HG02678 (cell line): ENCODE results near the gene CLDND1.
"Not testable (repeated sequence)": the region's sequence is repeated elsewhere in the genome, so short reads cannot be mapped to it uniquely, and the experiment has no call there.

Experiments used
- ATAC-seq: cut with Tn5 transposase; IDR thresholded peaks from one replicate; pipeline ENCODE4 v1.9.1; 2021; ENCODE audit warnings: mild to moderate bottlenecking, moderate library complexity; ENCODE audit not compliant: unreplicated experiment

CLDND1 gene

DNA sequence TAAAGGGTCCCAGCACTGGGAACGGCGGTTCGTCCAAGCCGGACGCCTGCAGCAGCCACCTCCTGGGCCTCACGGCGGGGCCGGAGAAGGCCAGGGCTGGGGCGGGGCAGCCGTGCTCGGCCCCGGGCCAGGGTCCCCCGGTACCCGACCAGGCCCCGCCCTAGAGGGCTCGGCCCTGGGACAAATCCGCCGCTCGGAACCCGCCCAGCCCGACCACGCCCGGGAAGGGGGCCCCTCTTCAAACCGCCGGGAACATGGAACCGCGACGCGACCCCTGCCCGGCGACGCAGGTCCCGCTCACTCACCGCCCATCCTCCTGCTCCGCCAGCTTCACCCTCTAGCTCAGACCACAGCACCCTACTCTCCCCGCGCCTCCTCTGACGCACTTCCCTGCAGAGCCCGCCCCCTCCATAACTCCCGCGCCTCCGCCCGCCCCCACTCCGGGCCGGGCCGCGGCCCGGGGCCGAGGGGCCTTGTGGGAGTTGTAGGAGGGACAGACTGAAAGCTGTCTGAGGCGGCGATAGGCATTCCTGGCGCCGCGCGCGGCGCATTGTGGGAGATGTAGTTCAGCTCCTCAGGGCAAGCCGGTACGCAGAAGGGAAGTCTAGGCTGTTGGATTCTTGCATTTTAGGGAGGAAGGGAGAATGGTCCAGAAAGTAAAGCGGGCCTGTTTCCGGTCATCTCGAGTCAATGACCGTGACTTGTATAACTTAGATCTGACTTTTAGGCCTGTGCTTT, at the start of gene CLDND1:
TSS of gene CLDND1 (minus strand) at position 359 of the 738 bp plus-strand sequence. CDS start 1,478 bp downstream, outside the sequence.
- ATAC-seq, result peak; percentile 86

DNA sequence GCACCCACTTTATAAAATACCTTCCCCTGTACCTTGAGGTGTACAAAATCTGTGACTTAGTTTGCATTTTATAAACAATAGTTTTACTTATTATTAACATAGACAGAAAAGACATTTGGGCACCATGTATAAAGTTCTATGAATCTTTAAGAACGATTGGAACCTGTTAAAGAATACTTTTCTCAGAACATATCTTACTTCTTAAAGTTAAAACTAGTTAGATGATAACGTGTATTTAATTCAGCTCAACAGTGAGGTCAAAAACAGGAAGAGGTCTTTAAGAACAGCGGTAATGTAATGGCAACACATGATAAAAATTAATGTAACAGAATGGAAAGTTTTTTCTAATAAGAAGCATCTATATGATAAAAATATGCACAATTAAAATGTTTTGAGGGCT, 45.7 kb upstream of the CLDND1 start:
- no peak for ATAC-seq

DNA sequence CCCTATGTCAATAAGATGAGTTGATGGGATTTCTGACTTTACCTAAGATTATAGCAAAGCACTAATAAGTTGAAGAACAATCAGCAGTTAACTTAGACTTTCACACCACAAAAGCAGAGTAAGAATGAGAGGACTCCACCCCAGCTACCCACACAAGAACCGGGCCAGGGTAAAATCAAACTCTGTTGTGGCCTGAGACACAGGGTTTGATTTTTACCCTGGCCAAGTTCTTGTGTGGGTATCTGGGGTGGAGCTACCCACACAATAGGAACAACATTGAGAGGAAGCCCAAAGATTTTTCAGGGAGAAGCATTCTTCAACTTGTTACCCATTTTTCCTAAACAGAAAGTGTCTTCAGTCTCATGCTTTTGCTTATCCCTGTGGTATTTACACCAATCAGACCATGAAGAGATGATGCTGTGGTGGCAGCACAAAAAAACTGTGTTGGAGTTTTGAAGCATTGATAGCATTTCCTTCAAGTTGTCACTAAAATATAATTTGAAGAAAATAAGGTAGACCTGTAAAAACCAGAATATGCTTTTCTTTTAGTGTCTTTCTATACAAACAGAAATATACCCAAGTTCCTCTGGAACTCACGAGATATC, 45.1 kb upstream of the CLDND1 start:
- peak; percentile 37 for ATAC-seq

DNA sequence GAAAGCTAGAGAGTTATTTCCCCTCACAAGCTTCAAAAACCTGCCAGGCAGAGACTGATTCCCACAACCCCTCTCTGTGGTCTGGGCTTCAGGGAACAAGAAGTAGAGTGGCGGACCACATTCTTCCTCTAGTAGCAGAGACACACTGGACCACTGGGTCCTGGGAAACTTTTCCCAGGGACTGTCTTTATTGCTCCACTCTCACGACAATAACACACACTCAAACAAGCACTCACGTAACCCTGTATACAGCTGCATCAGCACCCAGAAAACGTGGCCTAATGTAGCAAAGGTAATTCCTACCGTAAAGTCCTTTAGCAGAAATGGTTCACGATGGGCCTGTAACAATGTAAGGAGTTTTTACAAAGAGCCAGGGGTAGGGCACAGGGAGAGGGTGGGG, 43.1 kb upstream of the CLDND1 start:
- no peak for ATAC-seq

DNA sequence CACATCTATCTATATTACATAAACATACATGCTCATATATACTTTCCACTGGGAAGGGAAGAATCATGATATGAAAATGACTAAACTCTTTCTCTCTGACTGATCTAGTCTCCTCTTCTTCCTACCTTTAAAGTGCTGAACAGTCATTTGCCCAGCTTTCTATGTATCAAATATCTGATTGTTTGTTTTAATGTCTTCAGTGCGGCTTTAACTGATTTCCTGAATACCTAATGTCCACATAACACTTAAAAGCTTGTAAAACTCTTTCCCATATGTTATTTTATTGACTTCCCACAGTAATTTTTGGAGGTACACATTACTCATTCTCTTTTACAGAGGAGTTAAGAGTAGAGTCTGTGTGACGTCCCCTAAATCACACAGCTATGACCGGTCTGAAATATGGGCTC, 42.5 kb upstream of the CLDND1 start:
- ATAC-seq, result no peak

- ATAC-seq, result peak; percentile 15
Observed at GRCh38 chr3:98564282-98565005, 41.7 kb upstream of the CLDND1 start.

- peak; percentile 60 for ATAC-seq
Observed at GRCh38 chr3:98563661-98564281, 41.1 kb upstream of the CLDND1 start.

DNA sequence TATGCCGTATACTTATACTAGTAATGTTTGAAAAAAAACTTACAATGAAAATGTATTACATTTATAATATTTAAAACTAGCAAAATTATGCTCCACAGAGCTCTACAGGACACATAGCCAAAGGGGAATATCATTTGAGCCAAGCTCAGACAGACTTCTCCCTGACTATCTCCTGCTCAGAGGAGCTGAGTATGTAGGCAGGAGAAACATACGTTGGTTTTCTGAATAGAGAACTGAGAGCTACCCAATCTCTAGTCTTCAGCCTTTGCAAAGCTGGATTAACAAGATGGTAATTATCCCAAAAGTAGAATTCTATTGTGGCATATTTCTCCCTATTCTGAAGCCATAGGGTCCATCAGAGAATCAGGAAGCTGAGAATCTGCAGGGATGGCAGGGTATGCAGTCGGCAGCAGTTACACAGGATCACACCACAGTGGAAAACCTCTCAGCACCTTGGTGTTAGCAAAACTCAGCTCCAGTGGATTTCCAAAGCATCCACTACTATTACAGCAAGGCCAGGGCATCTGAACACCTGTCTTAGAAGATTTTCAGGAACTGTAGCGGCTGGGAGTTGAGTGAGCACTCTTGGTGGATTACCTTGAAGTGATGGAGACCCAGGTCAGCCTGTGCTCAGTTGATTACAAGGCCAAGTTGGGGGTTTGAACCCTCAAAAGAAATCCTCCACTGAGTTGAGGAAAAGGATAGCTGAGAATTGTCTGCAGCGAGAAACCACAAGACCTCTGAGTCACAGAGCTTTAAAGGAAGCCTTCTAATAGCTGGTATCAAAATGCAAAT, 39.2 kb upstream of the CLDND1 start:
- no peak for ATAC-seq

- ATAC-seq, result no peak
Observed at GRCh38 chr3:98560911-98561310, 38.2 kb upstream of the CLDND1 start.

DNA sequence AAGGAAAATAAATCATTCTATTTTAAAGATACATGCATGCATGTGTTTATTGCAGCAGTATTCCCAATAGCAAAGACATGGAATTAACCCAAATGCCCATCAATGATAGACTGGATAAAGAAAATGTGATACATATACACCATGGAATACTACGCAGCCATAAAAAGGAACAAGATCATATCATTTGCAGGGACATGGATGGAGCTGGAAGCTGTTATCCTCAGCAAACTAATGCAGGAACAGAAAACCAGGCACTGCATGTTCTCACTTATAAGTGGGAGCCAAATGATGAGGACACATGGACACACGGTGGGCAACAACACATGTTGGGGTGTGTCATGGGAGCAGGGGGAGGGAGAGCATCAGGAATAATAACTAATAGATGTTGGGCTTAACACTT, 37.1 kb upstream of the CLDND1 start:
- ATAC-seq, result not testable (repeated sequence)

DNA sequence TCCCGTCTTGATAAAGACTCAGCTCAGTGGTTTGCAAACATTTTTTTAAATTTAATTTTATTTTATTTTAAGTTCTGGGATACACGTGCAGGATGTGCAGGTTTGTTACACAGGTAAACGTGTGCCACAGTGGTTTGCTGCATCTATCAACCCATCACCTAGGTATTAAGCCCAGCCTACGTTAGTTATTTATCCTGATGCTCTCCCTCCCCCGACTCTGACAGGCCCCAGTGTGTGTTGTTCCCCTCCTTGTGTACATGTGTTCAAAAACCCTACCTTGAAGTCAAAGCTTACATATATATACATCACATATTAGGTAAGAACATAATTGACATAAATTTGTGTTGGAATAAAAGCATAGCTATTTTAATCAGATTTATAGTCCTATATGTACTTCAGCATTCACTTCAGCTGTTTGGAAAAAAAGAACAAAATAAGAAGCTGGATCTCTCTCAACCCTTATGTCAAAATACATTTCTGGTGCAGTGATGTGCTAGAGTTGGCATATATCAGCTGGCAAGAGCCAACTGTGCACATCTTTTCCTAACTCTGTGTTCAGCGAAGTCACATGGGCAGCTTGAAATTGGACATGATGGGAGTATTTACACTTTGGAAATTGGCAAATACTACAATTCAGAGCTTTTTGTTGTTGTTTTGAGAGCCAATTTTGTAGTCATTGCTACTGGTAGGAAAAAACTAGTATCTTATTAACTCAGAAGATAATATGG, 35.6 kb upstream of the CLDND1 start:
- no peak for ATAC-seq

- ATAC-seq, result peak; percentile 18
Observed at GRCh38 chr3:98557324-98558010, 34.8 kb upstream of the CLDND1 start.

GRCh38 chr3:98556164-98557130, 33.7 kb upstream of the CLDND1 start:
- ATAC-seq, result peak; percentile 73

- no peak for ATAC-seq
Observed at GRCh38 chr3:98555025-98555379, 32.3 kb upstream of the CLDND1 start.

DNA sequence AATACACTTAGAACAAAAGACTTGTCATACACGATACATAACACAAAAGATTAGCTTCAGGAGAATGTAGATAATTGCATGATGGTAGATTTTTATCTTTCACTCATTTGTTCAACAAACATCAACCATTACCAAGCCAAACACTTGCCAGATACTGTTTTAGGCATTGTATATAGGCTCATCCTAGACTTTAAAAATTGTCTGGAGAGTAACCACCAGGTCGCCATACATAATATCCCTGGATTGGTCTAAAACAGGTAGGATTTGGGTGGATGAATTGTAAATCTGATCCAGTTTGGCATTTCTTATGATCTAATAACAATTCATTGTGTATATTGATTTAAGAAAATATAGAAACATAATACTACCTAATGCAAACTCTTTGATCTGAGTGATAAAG, 31.9 kb upstream of the CLDND1 start:
- no peak for ATAC-seq

DNA sequence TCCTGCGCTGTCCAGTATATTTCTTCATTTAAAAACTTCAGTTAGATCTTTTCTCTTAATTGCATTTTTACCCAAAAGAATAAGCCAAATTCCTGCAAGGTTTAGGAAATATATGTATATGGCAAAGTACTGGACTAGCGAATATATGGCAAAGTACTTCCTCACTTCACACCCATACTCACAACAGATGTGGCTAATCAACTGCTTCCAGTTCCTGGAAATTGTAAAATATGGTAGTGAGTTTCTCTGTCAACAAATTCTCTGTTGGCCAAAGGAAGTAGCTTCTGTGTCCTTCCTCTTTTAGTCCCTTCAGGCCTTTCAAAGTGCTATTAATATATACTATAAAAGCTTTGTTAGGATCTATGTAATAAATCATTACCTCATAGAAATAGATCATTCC, 31.1 kb upstream of the CLDND1 start:
- no peak for ATAC-seq

- ATAC-seq, result no peak
Observed at GRCh38 chr3:98553021-98553563, 30.4 kb upstream of the CLDND1 start.
